HepG2 (cell line): Measurements from ENCODE around the gene ZNF783. TPM values are rescaled to one million over a fixed set of nuclear protein-coding genes. Genes with fewer than 3 reads are reported as not detected.

Source experiments
- ATAC-seq: fragments of 200-7000 bp; cut with Tn5 transposase; 3 replicates; pipeline ENCODE4 v1.9.1; 2020; ENCODE audit warnings: mild to moderate bottlenecking, moderate library complexity
- BruUV-seq: library from RNA; stranded (reverse); fragments of 400-500 nt; replicated peaks from 2 replicates; lab custom pipeline; 2021; lab: Mats Ljungman, UMichigan
- CTCF ChIA-PET: fragments of 300-600 bp; formaldehyde crosslinking; extraction: SDS; loops from one replicate; lab custom pipeline; 2021; ENCODE audit warnings: low total read pairs, inconsistent platforms, low intra/inter-chr PET ratio; lab: Yijun Ruan, JAX
- POLR2A ChIA-PET: fragments of 350-600 bp; sonication (Branson Sonifier 250); formaldehyde crosslinking; loops from one replicate; lab custom pipeline; 2020; ENCODE audit warnings: antibody characterized with exemption, inconsistent platforms; lab: Yijun Ruan, JAX
- DNase-seq: peaks from one replicate; pipeline ENCODE4 v3.0.0-alpha.2; 2015; ENCODE audit warnings: low spot score
- FAIRE-seq: peaks from 3 replicates; lab custom pipeline; 2011; peaks lifted over from hg19 to GRCh38; lab: Jason Lieb, UNC
- H2AFZ ChIP-seq: one replicate; pipeline ENCODE4 v1.6.1; 2011; ENCODE audit warnings: low read length, inconsistent platforms
- H3K27ac ChIP-seq: fragments of 300-600 bp; 3 replicates; pipeline ENCODE4 v1.8.0; 2011; ENCODE audit warnings: mixed run types, mild to moderate bottlenecking, mixed read lengths, low read length, inconsistent platforms; ENCODE audit not compliant: insufficient read depth; ENCODE audit errors: extremely low read length
- H3K27me3 ChIP-seq, 2 experiments: fragments of 200-600 bp in 1 of 2; 2 replicates in 1 of 2; 3 replicates in 1 of 2; pipeline versions ENCODE4 v1.6.0 to v1.8.0; 2011; ENCODE audit warnings: low read length in 2 of 2, mild to moderate bottlenecking in 2 of 2, moderate library complexity in 2 of 2, inconsistent platforms in 1 of 2; ENCODE audit not compliant: insufficient read depth in 2 of 2, control insufficient read depth in 1 of 2
- H3K36me3 ChIP-seq, 2 experiments: fragments of 200-600 bp in 1 of 2; replicated peaks in 1 of 2; 2 replicates in 1 of 2; 3 replicates in 1 of 2; pipeline versions ENCODE4 v1.5.1 to v1.8.0; 2011; ENCODE audit warnings: low read length in 2 of 2, inconsistent platforms in 1 of 2; ENCODE audit not compliant: insufficient read depth in 2 of 2, control insufficient read depth in 1 of 2
- H3K4me1 ChIP-seq: 2 replicates; pipeline ENCODE4 v1.5.1; 2012; ENCODE audit warnings: low read length, inconsistent platforms; ENCODE audit not compliant: insufficient read depth
- H3K4me2 ChIP-seq: 2 replicates; pipeline ENCODE4 v1.6.0; 2011; ENCODE audit warnings: low read depth, low read length, inconsistent platforms
- H3K4me3 ChIP-seq, 3 experiments: fragments of 200-600 bp in 1 of 3; sonication (generic), shearing (Covaris generic) in 1 of 3; replicated peaks in 1 of 3; 2 replicates each; pipeline ENCODE4 v1.5.1; 2011 to 2016; ENCODE audit warnings: low read length in 3 of 3, inconsistent platforms in 2 of 3, low read depth in 2 of 3, mild to moderate bottlenecking in 2 of 3, control low read depth in 1 of 3, mixed read lengths in 1 of 3; ENCODE audit not compliant: insufficient read depth in 1 of 3
- H3K79me2 ChIP-seq: one replicate; pipeline ENCODE4 v1.6.1; 2011; ENCODE audit warnings: low read length, inconsistent platforms; ENCODE audit not compliant: insufficient read depth
- H3K9ac ChIP-seq: 2 replicates; pipeline ENCODE4 v1.6.0; 2011; ENCODE audit warnings: mild to moderate bottlenecking, low read depth, low read length, inconsistent platforms; ENCODE audit not compliant: insufficient read depth
- H3K9me3 ChIP-seq: 2 replicates; pipeline ENCODE4 v1.5.1; 2012; ENCODE audit warnings: mild to moderate bottlenecking, low read length
- H4K20me1 ChIP-seq: 2 replicates; pipeline ENCODE4 v1.6.0; 2011; ENCODE audit warnings: inconsistent platforms, mild to moderate bottlenecking, low read length, moderate library complexity; ENCODE audit not compliant: insufficient read depth
- CEBPB ChIP-seq: IDR thresholded peaks from 2 replicates; pipeline ENCODE4 v1.6.1; 2011; ENCODE audit warnings: low read depth, low read length, improper control_type of control experiment, borderline replicate concordance
- DMAP1 ChIP-seq: IDR thresholded peaks from 2 replicates; pipeline ENCODE4 v1.6.1; 2016
- FOXA3 ChIP-seq: IDR thresholded peaks from 2 replicates; pipeline ENCODE4 v1.6.1; 2016; ENCODE audit warnings: missing genetic modification reagents, missing compliant biosample characterization
- FOXJ3 ChIP-seq: sonication (generic); formaldehyde crosslinking; IDR thresholded peaks from 2 replicates; pipeline ENCODE4 v1.4.0; 2020; ENCODE audit warnings: missing genetic modification reagents, mild to moderate bottlenecking, borderline replicate concordance
- NFIB ChIP-seq: sonication (generic); formaldehyde crosslinking; IDR thresholded peaks from 2 replicates; pipeline ENCODE4 v1.9.0; 2021; ENCODE audit warnings: missing genetic modification reagents, mild to moderate bottlenecking, borderline replicate concordance
- PTBP1 ChIP-seq: fragments of 200-400 bp; formaldehyde crosslinking; IDR thresholded peaks from 2 replicates; pipeline ENCODE4 v1.6.1; 2018; ENCODE audit warnings: low read length, low read depth; ENCODE audit not compliant: poor library complexity, severe bottlenecking
- SUZ12 ChIP-seq: fragments of 150-350 bp; IDR thresholded peaks from 2 replicates; pipeline ENCODE4 v1.6.1; 2014; ENCODE audit warnings: low read depth, low read length
- TCF12 ChIP-seq, 2 experiments: fragments of 450-650 bp in 1 of 2; sonication (generic) in 1 of 2; formaldehyde crosslinking in 1 of 2; IDR thresholded peaks; 2 replicates each; pipeline versions ENCODE4 v1.6.1 to v1.8.0; 2017 to 2022; ENCODE audit warnings: antibody characterized with exemption in 1 of 2, mild to moderate bottlenecking in 1 of 2, missing genetic modification reagents in 1 of 2, moderate library complexity in 1 of 2
- YEATS4 ChIP-seq: sonication (generic); formaldehyde crosslinking; IDR thresholded peaks from 2 replicates; pipeline ENCODE4 v1.4.0; 2020; ENCODE audit warnings: missing genetic modification reagents, borderline replicate concordance
- ZNF598 ChIP-seq: sonication (generic); formaldehyde crosslinking; IDR thresholded peaks from 2 replicates; pipeline ENCODE4 v1.5.1; 2020; ENCODE audit warnings: mild to moderate bottlenecking, missing genetic modification reagents, borderline replicate concordance
- WGBS: methylation state at CpG from one replicate; pipeline ENCODE4 v1.1.6; 2017; ENCODE audit warnings: low lambda C conversion rate; 5-methylcytosine and 5-hydroxymethylcytosine counted together
- in situ Hi-C: cut with HindIII; loops from 2 replicates; pipeline ENCODE4 v1.10.0; 2017; ENCODE audit warnings: low pct_unique_long_range_greater_than_20kb; ENCODE audit not compliant: extremely low pct_ligation_motif_present
- intact Hi-C: fragments of 100-400 bp; cut with micrococcal nuclease; formaldehyde crosslinking; loops from one replicate; pipeline ENCODE4 v1.10.0; 2022; ENCODE audit not compliant: unreplicated experiment
- polyA plus RNA-seq, 8 experiments: library from polyadenylated mRNA; depleted of rRNA in 3 of 8; stranded (reverse) in 7 of 8; unstranded in 1 of 8; fragments of >200 nt; fragmentation: Illumina TruSeq in 4 of 8; extraction: Trizol in 4 of 8; gene quantifications; 2 replicates each; pipeline versions ENCODE4 v1.2.1 to v1.2.3, GENCODE V29; 2011 to 2016; ENCODE audit warnings: low read depth in 4 of 8, missing spikeins in 1 of 8, mixed read lengths in 1 of 8; ENCODE audit not compliant: insufficient read depth in 1 of 8
- total RNA-seq, 5 experiments: library from RNA; depleted of rRNA; stranded (reverse); fragments of >200 nt; fragmentation: Illumina TruSeq; extraction: Trizol; gene quantifications; 2 replicates each; pipeline ENCODE4 v1.2.3, GENCODE V29; 2016; ENCODE audit warnings: low read depth in 1 of 5
- TF ChIP-seq, protein P1 (sequence below): sonication (generic); formaldehyde crosslinking; IDR thresholded peaks from 2 replicates; pipeline ENCODE4 v1.5.1; 2020; ENCODE audit warnings: mild to moderate bottlenecking, missing genetic modification reagents, borderline replicate concordance

Gene ZNF783
- total and polyA plus RNA-seq, 2 of the 13 experiments (the other 11 are each of a cell fraction or from before 2014, with no cell fraction given) = 4.1 to 5.2 TPM

GRCh38 chr7:149289856-149290255 is 27.9 kb downstream of the ZNF783 start:
- no TSS peak for BruUV-seq
- WGBS = 100% methylated on average over 2 of the region's 4 CpGs
- H3K27ac ChIP-seq = no peak overlapping the region
- H4K20me1 ChIP-seq = no peaks in the 10 kb centered on the region
- CTCF ChIA-PET = no interaction called here
- ATAC-seq = no peak
- no peak overlapping the region for H3K9ac ChIP-seq
- POLR2A ChIA-PET = no interaction called here
- intact Hi-C loops = no loop called here
- H3K4me1 ChIP-seq = no peaks in the 10 kb centered on the region
- H3K27me3 ChIP-seq = no peaks in the 10 kb centered on the region
- no peak for DNase-seq
- TF ChIP-seq DMAP1 (CRISPR knock-in tag) = no peak
- no peak for TF ChIP-seq NFIB
- TF ChIP-seq, all 625 proteins: peak for 0
- H3K4me2 ChIP-seq = no peak overlapping the region
- FAIRE-seq = no peak
- no peaks in the 10 kb centered on the region for H3K79me2 ChIP-seq
- in situ Hi-C loops = no loop called here
- H3K4me3 ChIP-seq = no peak overlapping the region
- H3K9me3 ChIP-seq = no peaks in the 10 kb centered on the region
- peaks cover 2 to 3% of the 10 kb centered on the region in 2 experiments; a peak in 3 of 5 replicates for H3K36me3 ChIP-seq
- H2AFZ ChIP-seq = no peak overlapping the region

GRCh38 chr7:149291036-149291780 is 29.2 kb downstream of the ZNF783 start:
- 92% methylated on average over 12 of the region's 13 CpGs for WGBS
- Histone ChIP-seq H3K27ac (no peak overlapping the region), H3K4me3 (no peak overlapping the region), H3K79me2 (no peaks in the 10 kb centered on the region), H3K4me2 (no peak overlapping the region), H2AFZ (no peak overlapping the region), H3K9me3 (no peaks in the 10 kb centered on the region), H4K20me1 (no peaks in the 10 kb centered on the region), H3K4me1 (no peaks in the 10 kb centered on the region), H3K27me3 (no peaks in the 10 kb centered on the region), H3K36me3 (peaks cover 2 to 3% of the 10 kb centered on the region in 2 experiments; a peak in 3 of 5 replicates), H3K9ac (no peak overlapping the region)
- ATAC-seq (no peak), FAIRE-seq (no peak), DNase-seq (no peak)
- POLR2A ChIA-PET = no interaction called here
- intact Hi-C loops = no loop called here
- CTCF ChIA-PET = no interaction called here
- in situ Hi-C loops = no loop called here
- no TSS peak for BruUV-seq
- TF ChIP-seq FOXJ3 (CRISPR knock-in tag) = no peak
- no peak for TF ChIP-seq ZNF598 (CRISPR knock-in tag)
- no peak for TF ChIP-seq PTBP1
- no peak for TF ChIP-seq CEBPB
- no peak for TF ChIP-seq FOXA3 (CRISPR knock-in tag)
- TF ChIP-seq TCF12 (IDR thresholded peaks at IDR 0.05) = no peak
- no peak for TF ChIP-seq TCF12 (CRISPR knock-in tag; IDR thresholded peaks at IDR 0.05)
- TF ChIP-seq, protein P1, sequence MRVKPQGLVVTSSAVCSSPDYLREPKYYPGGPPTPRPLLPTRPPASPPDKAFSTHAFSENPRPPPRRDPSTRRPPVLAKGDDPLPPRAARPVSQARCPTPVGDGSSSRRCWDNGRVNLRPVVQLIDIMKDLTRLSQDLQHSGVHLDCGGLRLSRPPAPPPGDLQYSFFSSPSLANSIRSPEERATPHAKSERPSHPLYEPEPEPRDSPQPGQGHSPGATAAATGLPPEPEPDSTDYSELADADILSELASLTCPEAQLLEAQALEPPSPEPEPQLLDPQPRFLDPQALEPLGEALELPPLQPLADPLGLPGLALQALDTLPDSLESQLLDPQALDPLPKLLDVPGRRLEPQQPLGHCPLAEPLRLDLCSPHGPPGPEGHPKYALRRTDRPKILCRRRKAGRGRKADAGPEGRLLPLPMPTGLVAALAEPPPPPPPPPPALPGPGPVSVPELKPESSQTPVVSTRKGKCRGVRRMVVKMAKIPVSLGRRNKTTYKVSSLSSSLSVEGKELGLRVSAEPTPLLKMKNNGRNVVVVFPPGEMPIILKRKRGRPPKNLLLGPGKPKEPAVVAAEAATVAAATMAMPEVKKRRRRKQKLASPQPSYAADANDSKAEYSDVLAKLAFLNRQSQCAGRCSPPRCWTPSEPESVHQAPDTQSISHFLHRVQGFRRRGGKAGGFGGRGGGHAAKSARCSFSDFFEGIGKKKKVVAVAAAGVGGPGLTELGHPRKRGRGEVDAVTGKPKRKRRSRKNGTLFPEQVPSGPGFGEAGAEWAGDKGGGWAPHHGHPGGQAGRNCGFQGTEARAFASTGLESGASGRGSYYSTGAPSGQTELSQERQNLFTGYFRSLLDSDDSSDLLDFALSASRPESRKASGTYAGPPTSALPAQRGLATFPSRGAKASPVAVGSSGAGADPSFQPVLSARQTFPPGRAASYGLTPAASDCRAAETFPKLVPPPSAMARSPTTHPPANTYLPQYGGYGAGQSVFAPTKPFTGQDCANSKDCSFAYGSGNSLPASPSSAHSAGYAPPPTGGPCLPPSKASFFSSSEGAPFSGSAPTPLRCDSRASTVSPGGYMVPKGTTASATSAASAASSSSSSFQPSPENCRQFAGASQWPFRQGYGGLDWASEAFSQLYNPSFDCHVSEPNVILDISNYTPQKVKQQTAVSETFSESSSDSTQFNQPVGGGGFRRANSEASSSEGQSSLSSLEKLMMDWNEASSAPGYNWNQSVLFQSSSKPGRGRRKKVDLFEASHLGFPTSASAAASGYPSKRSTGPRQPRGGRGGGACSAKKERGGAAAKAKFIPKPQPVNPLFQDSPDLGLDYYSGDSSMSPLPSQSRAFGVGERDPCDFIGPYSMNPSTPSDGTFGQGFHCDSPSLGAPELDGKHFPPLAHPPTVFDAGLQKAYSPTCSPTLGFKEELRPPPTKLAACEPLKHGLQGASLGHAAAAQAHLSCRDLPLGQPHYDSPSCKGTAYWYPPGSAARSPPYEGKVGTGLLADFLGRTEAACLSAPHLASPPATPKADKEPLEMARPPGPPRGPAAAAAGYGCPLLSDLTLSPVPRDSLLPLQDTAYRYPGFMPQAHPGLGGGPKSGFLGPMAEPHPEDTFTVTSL (CRISPR knock-in tag) = no peak
- no peak for TF ChIP-seq SUZ12
- no peak for TF ChIP-seq YEATS4 (CRISPR knock-in tag)
